ENCODE measurements around the gene OR10P1. TPM values are rescaled to one million over a fixed set of nuclear protein-coding genes. Genes with fewer than 3 reads are reported as not detected.
A peak's percentile ranks its signal among the peaks of the same experiment; 100 is the strongest.

Gene OR10P1
- total and polyA plus RNA-seq, 2 donors from 2014 or later, result not detected

- Histone ChIP-seq H3K4me3 (ENCODE audit: low read length in 3 of 3) (no peak overlapping the region), H3K9ac (ENCODE audit: low read length in 3 of 3) (no peak overlapping the region), H3K9me3 (ENCODE audit: control insufficient read depth in 2 of 3, insufficient read depth in 1 of 3, low read length in 3 of 3) (no peaks in the 10 kb centered on the region), H3K27me3 (ENCODE audit: control insufficient read depth, insufficient read depth, low read length) (no peaks in the 10 kb centered on the region), H3K27ac (ENCODE audit: low read depth in 2 of 2, low read length in 2 of 2) (no peak overlapping the region), H3K4me1 (ENCODE audit: control insufficient read depth in 2 of 3, insufficient read depth in 2 of 3, low read depth in 1 of 3, low read length in 3 of 3) (no peaks in the 10 kb centered on the region), H3K36me3 (ENCODE audit: control insufficient read depth in 2 of 3, insufficient read depth in 3 of 3, low read length in 3 of 3) (no peaks in the 10 kb centered on the region)
- intact Hi-C loops (cut with DNase I), result no loop called here
- no peak for TF ChIP-seq CTCF (IDR thresholded peaks at IDR 0.05; ENCODE audit: borderline replicate concordance, extremely low read depth, insufficient read depth)
- FAIRE-seq, result no peak
- no peak for DNase-seq
These were observed 29.8 kb downstream of the OR10P1 start for GRCh38 chr12:55666508-55666907.

- H3K27me3 ChIP-seq (ENCODE audit: control insufficient read depth, insufficient read depth, low read length), result no peaks in the 10 kb centered on the region
- no peak for TF ChIP-seq CTCF (IDR thresholded peaks at IDR 0.05; ENCODE audit: borderline replicate concordance, extremely low read depth, insufficient read depth)
- no peak overlapping the region for H3K9ac ChIP-seq (ENCODE audit: low read length in 3 of 3)
- no peak overlapping the region for H3K4me3 ChIP-seq (ENCODE audit: low read length in 3 of 3)
- no peak overlapping the region for H3K27ac ChIP-seq (ENCODE audit: low read depth in 2 of 2, low read length in 2 of 2)
- no peaks in the 10 kb centered on the region for H3K4me1 ChIP-seq (ENCODE audit: control insufficient read depth in 2 of 3, insufficient read depth in 2 of 3, low read depth in 1 of 3, low read length in 3 of 3)
- no peaks in the 10 kb centered on the region for H3K36me3 ChIP-seq (ENCODE audit: control insufficient read depth in 2 of 3, insufficient read depth in 3 of 3, low read length in 3 of 3)
- FAIRE-seq (no peak), DNase-seq (no peak)
- intact Hi-C loops (cut with DNase I), result no loop called here
- H3K9me3 ChIP-seq (ENCODE audit: control insufficient read depth in 2 of 3, insufficient read depth in 1 of 3, low read length in 3 of 3), result no peaks in the 10 kb centered on the region
These were observed 33.6 kb downstream of the OR10P1 start for GRCh38 chr12:55670276-55670675.

GRCh38 chr12:55671746-55672145, 35.1 kb downstream of the OR10P1 start:
- Histone ChIP-seq H3K36me3 (ENCODE audit: control insufficient read depth in 2 of 3, insufficient read depth in 3 of 3, low read length in 3 of 3) (no peaks in the 10 kb centered on the region), H3K9me3 (ENCODE audit: control insufficient read depth in 2 of 3, insufficient read depth in 1 of 3, low read length in 3 of 3) (no peaks in the 10 kb centered on the region), H3K4me3 (ENCODE audit: low read length in 3 of 3) (no peak overlapping the region), H3K27me3 (ENCODE audit: control insufficient read depth, insufficient read depth, low read length) (no peaks in the 10 kb centered on the region), H3K9ac (ENCODE audit: low read length in 3 of 3) (no peak overlapping the region), H3K4me1 (ENCODE audit: control insufficient read depth in 2 of 3, insufficient read depth in 2 of 3, low read depth in 1 of 3, low read length in 3 of 3) (no peaks in the 10 kb centered on the region), H3K27ac (ENCODE audit: low read depth in 2 of 2, low read length in 2 of 2) (no peak overlapping the region)
- FAIRE-seq, result no peak
- no peak for DNase-seq
- intact Hi-C loops (cut with DNase I), result no loop called here
- TF ChIP-seq CTCF (IDR thresholded peaks at IDR 0.05; ENCODE audit: borderline replicate concordance, extremely low read depth, insufficient read depth), result no peak

GRCh38 chr12:55673638-55674037, 36.9 kb downstream of the OR10P1 start:
- no peaks in the 10 kb centered on the region for H3K36me3 ChIP-seq (ENCODE audit: control insufficient read depth in 2 of 3, insufficient read depth in 3 of 3, low read length in 3 of 3)
- H3K4me1 ChIP-seq (ENCODE audit: control insufficient read depth in 2 of 3, insufficient read depth in 2 of 3, low read depth in 1 of 3, low read length in 3 of 3), result no peaks in the 10 kb centered on the region
- intact Hi-C loops (cut with DNase I), result no loop called here
- DNase-seq (peak in 1 of 5 donors; percentile 14), FAIRE-seq (no peak)
- H3K27ac ChIP-seq (ENCODE audit: low read depth in 2 of 2, low read length in 2 of 2), result no peak overlapping the region
- no peak overlapping the region for H3K9ac ChIP-seq (ENCODE audit: low read length in 3 of 3)
- H3K27me3 ChIP-seq (ENCODE audit: control insufficient read depth, insufficient read depth, low read length), result no peaks in the 10 kb centered on the region
- no peak overlapping the region for H3K4me3 ChIP-seq (ENCODE audit: low read length in 3 of 3)
- H3K9me3 ChIP-seq (ENCODE audit: control insufficient read depth in 2 of 3, insufficient read depth in 1 of 3, low read length in 3 of 3), result no peaks in the 10 kb centered on the region
- TF ChIP-seq CTCF (IDR thresholded peaks at IDR 0.05; ENCODE audit: borderline replicate concordance, extremely low read depth, insufficient read depth), result no peak

Measured in kidney (tissue), 14 donors.